Measurements from ENCODE around the gene CCBE1.

DNA sequence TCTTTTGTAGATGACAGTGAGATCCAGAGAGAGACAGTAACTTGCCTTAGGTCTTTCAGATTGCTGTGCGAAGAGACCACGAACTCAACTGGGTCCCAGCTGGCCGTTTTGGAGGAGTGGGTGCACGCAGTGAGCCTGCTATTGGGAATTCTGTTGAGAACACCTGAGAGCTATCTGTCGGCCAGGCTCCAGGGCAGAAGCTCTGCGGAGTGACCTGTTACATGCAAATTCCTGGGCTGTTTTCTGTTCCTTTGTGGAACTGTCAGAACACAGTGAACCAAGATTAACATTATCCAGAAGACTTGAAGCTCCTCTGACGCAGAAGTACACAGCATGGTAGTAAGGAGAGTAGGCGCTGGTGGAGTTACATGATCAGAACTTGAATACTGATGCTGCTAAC, 238.6 kb downstream of the CCBE1 start:
- no peak for TF ChIP-seq RAD21 (IDR thresholded peaks at IDR 0.05; ENCODE audit: low read depth)
- no peak for TF ChIP-seq YY1 (IDR thresholded peaks at IDR 0.05; ENCODE audit: low read depth)
- TF ChIP-seq FOXM1 (IDR thresholded peaks at IDR 0.05; ENCODE audit: borderline replicate concordance, low read depth) = no peak
- TF ChIP-seq EGR1 (IDR thresholded peaks at IDR 0.05) = no peak
- TF ChIP-seq, protein P1, sequence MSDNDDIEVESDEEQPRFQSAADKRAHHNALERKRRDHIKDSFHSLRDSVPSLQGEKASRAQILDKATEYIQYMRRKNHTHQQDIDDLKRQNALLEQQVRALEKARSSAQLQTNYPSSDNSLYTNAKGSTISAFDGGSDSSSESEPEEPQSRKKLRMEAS (IDR thresholded peaks at IDR 0.05) = no peak
- TF ChIP-seq TAF1 (IDR thresholded peaks at IDR 0.05; ENCODE audit: low read depth) = no peak

Data from Ishikawa (cell line).